ENCODE results near the gene COL17A1.

COL17A1 gene

DNA sequence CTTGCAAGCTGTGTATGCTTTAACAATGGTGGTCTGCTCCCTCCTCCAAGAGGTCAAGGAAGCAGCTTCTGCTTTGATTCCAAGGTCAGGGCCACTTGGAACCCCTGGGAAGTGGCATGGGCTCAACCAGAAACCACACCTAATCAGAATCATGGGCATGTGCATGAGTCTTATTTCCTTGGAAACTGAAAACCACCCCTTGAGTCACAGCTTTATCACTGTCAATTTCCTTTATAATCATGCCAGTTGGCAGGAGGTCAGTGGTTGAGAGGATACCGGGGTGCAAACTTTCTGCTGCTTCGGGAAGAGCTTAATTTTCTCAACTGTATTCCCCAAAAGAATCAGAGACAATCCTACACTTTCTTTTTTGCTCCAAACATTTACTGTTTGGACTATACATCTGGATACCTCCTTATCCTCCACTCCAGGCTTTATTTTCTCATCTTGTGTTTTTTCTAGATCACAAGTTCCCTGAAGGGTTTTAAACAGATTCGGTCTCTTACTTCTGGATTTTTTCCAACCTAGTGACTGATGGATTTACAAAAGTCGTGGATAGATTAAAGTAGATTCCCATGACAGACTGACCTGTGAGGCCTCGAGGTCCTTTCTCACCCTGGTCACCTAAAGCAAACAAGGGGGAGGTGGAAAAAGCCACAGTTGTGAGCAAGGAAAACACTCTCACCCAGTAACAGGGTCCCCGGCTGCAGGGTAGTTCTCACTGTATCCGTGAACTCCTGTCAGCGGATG, 36.0 kb downstream of the COL17A1 start:
- ATAC-seq, result peak; percentile 30

DNA sequence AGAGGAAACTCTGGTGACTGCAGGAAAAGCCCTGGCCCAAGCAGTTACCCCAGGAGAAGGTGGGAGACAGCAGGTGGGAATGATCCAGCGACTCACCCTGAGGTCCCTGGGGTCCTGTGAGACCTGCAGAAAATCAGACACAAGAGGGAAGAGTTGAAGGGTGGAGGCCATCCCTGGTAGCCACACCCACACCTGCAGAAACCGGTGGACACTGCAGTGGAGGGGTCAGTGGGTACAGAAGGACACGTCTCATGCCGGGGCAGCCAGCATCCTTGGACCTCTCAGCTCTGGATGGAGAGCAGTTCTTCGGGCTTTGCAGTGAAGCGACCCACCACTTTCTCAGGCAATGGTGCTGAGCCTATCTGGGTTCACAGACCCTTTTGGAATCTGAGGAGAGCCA, 39.0 kb downstream of the COL17A1 start:
- ATAC-seq, result no peak

More for the DNA sequence above, 36.0 kb downstream of the COL17A1 start:
- Mint-ChIP-seq H3K27ac (no peak overlapping the region), H3K27me3 (no peaks in the 10 kb centered on the region), H3K4me3 (no peak overlapping the region), H3K9me3 (no peaks in the 10 kb centered on the region), H3K4me1 (peaks cover 4% of the 10 kb centered on the region), H3K36me3 (ENCODE audit: low read depth) (no peaks in the 10 kb centered on the region)
- no peak for DNase-seq

DNA sequence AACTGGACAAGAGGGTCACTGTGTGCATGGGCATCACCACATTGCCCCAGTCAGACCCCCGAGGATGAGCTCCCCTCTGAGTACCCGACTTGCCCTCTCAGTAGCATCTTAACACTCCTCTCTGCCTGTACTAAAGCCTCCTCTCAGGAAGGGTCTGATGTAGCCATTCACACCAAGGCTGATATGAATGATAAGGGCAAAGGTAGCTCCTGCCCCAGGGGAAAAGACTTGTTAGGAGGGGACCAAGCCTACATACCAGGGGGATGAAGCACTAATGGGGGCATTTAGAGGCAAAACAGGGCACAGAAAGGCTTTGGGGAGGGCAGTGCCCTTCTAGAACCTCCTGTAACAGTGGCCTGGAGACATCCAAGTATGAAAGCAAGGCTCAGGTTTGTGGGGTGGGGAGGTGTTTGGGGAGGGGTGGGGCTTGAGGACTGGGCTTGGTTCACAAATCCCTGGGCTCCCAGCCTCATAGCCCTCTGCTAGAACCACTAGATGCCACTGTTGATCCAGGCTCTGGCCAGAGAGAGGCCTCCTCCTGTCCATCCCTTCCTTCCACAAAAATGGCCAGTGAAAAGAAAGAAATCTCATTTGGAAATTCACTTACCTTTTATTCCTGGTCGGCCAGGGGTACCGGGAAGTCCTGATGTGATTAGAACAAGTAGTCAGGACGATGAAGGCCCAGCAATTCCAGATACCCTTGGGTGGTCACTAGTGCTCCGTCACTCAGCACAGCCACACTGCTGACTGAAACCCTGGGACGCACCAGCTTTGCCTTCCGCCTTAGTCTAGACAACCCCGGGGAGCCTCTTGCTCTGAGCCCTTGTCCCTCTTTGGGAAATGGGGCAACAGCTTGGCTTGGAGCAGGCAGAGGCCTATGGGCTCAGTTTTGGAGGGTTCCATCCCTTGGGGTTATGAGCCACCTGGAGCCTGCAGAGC, 40.3 kb downstream of the COL17A1 start:
- H3K27me3 Mint-ChIP-seq, result no peaks in the 10 kb centered on the region
- DNase-seq, result peak; percentile 14

More for the DNA sequence above, 39.0 kb downstream of the COL17A1 start:
- Mint-ChIP-seq H3K27ac (no peak overlapping the region), H3K27me3 (no peaks in the 10 kb centered on the region), H3K9me3 (no peaks in the 10 kb centered on the region), H3K36me3 (ENCODE audit: low read depth) (no peaks in the 10 kb centered on the region), H3K4me3 (no peak overlapping the region), H3K4me1 (peaks cover 4% of the 10 kb centered on the region)
- no peak for DNase-seq

DNA sequence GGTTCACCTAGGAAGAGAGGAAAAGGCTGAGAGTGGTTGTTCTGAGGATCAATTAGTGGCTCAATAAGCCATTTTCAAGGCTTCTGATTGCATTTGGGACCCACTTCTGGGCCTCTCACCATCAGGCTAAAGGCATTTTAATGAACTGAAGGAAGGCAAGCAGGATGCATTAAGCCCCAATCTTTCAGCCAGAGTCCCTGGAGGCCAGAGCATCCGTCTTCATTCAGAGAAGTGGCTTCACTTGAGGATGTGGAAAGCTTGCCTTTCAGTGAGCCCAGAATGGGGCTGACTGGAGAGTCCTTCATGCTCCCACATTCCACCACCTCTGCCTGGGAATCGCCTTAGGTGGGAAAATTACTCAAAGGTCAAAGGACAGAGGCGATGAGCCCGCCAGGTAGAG, 41.8 kb downstream of the COL17A1 start:
- Mint-ChIP-seq H3K27me3 (no peaks in the 10 kb centered on the region), H3K4me1 (no peaks in the 10 kb centered on the region), H3K4me3 (no peak overlapping the region), H3K27ac (no peak overlapping the region), H3K36me3 (ENCODE audit: low read depth) (no peaks in the 10 kb centered on the region), H3K9me3 (no peaks in the 10 kb centered on the region)
- no peak for ATAC-seq
- no peak for DNase-seq

More for the DNA sequence above, 40.3 kb downstream of the COL17A1 start:
- Mint-ChIP-seq H3K4me1 (peaks cover 4% of the 10 kb centered on the region), H3K4me3 (no peak overlapping the region), H3K27ac (no peak overlapping the region), H3K9me3 (no peaks in the 10 kb centered on the region), H3K36me3 (ENCODE audit: low read depth) (no peaks in the 10 kb centered on the region)
- no peak for ATAC-seq

DNA sequence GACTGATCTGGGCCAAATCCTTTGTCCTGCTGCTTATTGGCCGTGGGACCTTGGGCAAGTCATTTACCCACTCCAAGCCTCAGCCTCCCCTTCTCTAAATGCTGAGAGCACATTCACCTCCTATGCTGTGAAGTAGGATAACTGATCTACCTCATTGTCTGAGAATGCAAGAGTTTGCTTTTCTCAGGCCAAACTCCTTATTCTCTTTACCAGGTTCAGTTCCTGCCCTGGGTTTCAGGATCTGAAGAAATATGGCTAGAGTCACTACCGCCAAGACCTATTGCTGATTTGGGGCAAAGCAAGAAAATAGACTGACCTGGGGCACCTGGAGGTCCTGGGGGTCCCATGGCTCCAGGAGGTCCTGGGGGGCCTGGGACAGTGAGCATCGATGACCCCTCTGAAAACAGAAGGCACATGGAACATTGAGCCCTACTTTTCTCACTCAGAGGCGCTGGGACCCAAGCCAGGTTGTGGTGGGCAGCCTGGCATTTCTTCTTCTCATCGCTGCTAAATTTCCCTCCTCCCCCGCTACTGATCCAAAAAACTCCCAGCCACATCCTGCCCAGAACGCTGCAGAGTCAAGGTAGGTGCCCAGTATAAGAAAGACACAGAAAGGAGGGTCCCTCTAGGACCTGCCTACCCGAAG, 42.4 kb downstream of the COL17A1 start:
- ATAC-seq (no peak), DNase-seq (no peak)
- Mint-ChIP-seq H3K9me3 (no peaks in the 10 kb centered on the region), H3K4me3 (no peak overlapping the region), H3K27me3 (no peaks in the 10 kb centered on the region), H3K36me3 (ENCODE audit: low read depth) (no peaks in the 10 kb centered on the region), H3K4me1 (no peaks in the 10 kb centered on the region), H3K27ac (no peak overlapping the region)

DNA sequence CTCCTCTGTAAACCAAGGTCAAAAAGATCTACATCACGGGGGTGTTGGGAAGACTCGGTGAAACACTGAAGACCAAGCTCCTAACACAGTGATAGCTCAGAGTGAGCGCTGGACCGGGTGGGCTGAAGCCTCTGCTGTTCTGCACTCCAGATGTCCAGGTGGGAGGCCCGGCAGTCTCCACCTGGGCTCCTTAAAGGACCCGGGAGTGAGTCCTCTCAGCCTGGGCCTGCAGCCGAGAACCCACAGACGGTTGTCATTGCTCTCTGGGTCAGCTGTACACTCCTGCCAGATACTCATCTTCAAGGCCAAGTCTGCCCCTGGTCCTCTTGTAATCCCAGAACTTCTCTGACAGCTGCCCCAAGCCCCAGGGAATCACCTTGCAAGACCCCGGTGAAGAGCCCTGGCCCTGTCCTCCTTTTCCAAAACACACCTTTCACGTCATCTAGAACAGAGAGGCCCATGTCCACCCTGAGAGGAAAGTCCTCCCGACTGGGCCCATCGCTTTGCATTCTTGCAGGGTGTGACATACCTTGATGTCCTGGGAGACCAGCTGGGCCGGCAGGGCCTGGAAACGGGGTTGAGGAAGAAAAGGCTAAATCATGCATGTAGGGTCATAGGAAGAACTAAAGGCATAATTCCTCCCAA, 43.7 kb downstream of the COL17A1 start:
- no peaks in the 10 kb centered on the region for H3K4me1 Mint-ChIP-seq
- H3K9me3 Mint-ChIP-seq, result no peaks in the 10 kb centered on the region
- no peak overlapping the region for H3K27ac Mint-ChIP-seq
- no peak overlapping the region for H3K4me3 Mint-ChIP-seq
- DNase-seq (no peak), ATAC-seq (no peak)
- H3K27me3 Mint-ChIP-seq, result no peaks in the 10 kb centered on the region
- no peaks in the 10 kb centered on the region for H3K36me3 Mint-ChIP-seq (ENCODE audit: low read depth)

DNA sequence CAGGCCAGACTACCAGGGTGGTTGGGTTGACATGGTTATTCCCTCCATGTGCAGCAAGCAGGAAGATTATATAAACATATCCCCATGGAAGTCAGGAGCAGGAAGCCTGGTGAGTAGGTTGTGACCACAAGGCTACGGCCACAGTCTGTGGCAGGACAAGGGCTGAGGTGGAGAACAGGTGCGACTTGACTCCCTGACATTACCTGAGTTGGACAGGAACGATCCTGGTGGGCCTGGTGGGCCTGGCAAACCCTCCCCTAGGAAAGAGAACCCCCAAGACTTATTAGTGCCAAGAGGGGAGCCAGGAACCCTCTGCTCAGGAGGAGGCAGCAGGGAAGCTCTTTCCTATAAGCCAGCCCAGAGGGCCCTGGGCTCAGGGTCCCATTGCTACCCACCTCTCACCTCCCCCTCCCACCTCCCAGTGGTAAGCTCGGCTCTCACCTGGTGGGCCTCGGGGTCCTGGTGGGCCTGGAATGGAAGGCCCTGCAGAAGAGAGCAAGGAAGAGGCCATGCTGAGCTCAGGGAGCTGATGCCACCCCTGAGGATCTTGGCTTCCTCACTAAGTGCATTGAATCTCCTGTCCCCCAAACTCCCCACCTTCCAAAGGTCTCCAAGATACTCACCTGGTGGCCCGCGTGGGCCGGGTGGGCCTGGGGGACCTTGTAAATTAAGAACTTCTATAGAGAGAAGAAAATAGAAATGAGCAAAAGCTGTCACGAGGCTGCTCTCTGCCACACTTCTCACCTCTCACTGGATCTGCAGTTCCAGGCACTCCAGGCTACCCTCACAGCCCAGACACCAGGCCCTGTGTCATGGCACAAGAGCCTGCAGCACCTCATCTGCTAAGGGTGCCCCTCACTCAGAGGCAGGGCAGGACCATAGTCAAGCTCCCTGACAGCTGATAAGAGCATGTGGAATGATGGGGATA, 44.6 kb downstream of the COL17A1 start:
- Mint-ChIP-seq H3K9me3 (no peaks in the 10 kb centered on the region), H3K4me3 (no peak overlapping the region), H3K4me1 (no peaks in the 10 kb centered on the region), H3K27ac (no peak overlapping the region), H3K27me3 (no peaks in the 10 kb centered on the region), H3K36me3 (ENCODE audit: low read depth) (no peaks in the 10 kb centered on the region)
- DNase-seq, result no peak
- ATAC-seq, result no peak

DNA sequence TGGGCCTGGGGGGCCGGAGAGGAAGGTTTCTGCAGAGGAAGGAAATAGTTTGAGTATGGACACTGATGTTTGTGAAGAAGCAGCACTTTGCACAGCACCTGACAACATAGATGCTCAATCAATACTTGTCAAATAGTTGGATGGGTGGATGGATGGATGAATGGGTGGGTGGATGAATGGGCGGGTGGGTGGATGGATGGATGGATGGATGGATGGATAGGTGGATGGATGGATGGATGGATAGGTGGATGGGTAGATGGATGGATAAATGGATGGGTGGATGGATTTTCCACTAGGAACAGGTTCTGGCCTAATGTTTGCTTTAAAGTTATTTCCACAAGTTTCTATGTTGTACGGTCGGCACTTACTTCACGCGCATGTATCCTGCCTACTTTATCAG, 45.3 kb downstream of the COL17A1 start:
- DNase-seq (no peak), ATAC-seq (no peak)
- Mint-ChIP-seq H3K9me3 (no peaks in the 10 kb centered on the region), H3K4me3 (no peak overlapping the region), H3K36me3 (ENCODE audit: low read depth) (no peaks in the 10 kb centered on the region), H3K27me3 (no peaks in the 10 kb centered on the region), H3K4me1 (no peaks in the 10 kb centered on the region), H3K27ac (no peak overlapping the region)

DNA sequence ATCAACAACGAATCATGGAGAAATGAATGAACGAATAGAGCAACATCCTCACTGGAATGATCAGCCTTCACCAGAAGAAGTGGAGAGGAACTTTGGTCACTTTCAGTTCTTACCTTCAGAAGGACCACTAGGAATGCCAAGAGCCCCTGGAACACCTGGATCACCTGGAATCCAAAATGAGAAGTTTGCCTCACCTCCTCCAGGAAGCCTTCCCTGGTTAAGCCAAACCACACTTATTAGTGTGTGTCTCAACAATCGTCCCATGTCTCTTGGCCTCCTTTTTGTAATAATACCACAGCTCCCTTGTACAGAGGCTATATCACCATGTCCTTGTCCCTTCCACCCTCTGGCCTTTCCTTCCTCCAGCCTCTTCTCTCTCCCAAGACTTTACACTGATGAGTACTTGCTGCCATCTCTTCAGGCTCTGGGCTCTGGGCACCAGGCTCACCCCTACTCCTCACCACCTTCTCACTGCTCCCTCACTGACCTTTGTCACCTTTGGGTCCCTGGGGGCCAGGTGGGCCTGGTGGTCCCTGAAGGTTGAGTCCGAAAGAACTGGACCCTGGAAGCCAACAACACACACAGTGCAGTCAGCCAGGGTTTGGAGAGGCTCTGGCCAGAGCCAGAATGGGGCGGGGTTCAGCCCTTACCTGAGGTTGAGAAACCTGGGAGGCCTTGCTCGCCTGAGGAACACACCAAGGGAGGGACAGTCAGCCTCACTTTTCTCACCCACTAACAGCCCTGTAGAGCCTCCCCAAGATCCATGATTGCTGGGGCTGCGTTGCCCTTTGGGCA, 46.5 kb downstream of the COL17A1 start:
- Mint-ChIP-seq H3K9me3 (no peaks in the 10 kb centered on the region), H3K27ac (no peak overlapping the region), H3K4me1 (no peaks in the 10 kb centered on the region), H3K36me3 (ENCODE audit: low read depth) (no peaks in the 10 kb centered on the region), H3K4me3 (no peak overlapping the region), H3K27me3 (no peaks in the 10 kb centered on the region)
- ATAC-seq (no peak), DNase-seq (no peak)

DNA sequence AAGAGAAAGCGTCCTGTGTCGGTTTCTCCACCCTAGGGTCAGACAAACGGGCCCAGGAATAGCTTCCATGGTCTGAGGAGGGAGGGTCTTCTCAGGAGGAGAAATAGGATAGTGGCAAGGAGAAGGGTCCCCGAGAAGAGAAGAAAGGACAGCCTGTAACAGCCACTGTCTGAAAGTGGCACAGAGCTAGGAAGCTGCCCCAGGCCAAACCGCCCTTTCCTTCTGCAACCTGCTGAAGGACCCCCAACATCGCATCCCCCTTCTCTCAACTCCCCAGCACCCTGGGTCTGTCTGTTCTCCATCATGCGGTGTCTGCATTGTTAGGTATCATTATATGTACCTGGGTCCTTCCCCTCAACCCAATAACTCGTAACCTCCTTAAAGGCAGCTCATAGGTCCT, 47.1 kb downstream of the COL17A1 start:
- no peaks in the 10 kb centered on the region for H3K4me1 Mint-ChIP-seq
- ATAC-seq (no peak), DNase-seq (no peak)
- no peaks in the 10 kb centered on the region for H3K36me3 Mint-ChIP-seq (ENCODE audit: low read depth)
- no peak overlapping the region for H3K27ac Mint-ChIP-seq
- H3K4me3 Mint-ChIP-seq, result no peak overlapping the region
- H3K9me3 Mint-ChIP-seq, result no peaks in the 10 kb centered on the region
- no peaks in the 10 kb centered on the region for H3K27me3 Mint-ChIP-seq

DNA sequence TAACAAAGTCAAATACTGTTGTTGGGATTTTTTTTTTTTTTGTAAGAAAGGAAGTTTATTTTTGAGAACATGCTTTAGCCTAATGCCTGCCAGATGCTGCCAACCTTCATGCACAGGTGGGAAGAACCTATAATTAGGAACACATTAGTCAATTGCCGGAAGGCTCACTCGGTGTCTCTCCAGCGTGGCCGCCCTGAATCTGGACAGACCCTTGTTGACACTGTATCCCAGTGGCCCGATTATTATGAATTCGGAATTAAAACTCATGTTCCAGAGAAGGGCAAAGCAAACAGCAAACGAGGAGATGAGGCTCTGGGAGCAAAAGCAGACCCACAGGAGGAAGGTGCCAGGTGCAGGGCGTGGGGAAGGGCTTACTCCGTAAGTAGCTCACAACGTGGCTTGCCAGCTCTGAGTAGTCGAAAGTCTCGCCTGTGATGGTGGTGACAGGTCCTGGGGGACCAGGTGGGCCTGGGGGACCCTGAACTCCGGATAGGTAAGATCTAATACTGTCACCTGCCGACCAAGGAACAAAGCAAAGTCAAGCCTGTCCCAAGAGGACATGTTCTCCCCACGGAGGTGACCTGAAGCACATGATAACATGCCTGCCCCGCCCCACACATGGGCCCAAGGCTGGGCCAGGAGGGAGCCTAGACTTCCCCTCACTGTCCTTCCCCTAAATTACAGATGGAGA, 48.3 kb downstream of the COL17A1 start:
- no peak for ATAC-seq
- Mint-ChIP-seq H3K36me3 (ENCODE audit: low read depth) (peaks cover under 1% of the 10 kb centered on the region), H3K27me3 (no peaks in the 10 kb centered on the region), H3K4me3 (no peak overlapping the region), H3K27ac (no peak overlapping the region), H3K9me3 (no peaks in the 10 kb centered on the region), H3K4me1 (no peaks in the 10 kb centered on the region)
- DNase-seq, result no peak

DNA sequence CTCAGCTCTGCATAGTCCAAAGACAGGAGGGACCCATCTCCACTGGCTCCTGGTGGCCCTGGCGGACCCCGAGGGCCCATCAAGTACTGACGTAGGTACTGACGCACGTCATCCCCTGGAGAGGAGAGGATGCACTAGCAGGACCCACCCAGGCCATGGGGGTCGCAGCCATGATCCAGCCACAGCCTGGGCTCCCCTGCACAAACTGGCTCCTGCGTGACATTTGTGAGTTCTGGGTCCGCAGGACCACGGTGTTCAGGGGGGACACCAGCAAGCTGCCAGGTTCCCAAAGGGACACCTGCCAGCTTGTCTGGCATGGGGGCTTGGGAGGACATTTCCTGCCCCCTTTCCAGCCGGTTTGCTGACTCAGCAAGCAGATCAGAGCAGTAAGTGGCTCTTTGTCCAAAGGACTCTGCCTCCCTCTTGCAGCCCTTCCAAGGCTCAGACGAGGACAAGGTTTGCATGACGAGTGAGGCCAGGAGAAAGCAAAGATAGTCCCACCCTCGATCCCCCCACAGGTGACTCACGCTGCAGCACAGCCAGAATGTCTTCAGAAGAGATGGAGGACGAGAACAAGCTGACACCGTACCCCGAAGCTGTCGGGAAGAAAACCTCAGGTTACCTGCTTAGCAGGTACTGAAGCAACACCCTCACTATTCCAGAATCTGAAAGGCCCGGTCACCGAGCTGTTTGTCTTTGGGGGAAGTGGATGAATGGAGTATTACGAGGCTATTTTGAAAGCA, 49.0 kb downstream of the COL17A1 start:
- no peak overlapping the region for H3K27ac Mint-ChIP-seq
- no peak overlapping the region for H3K4me3 Mint-ChIP-seq
- DNase-seq (no peak), ATAC-seq (no peak)
- peaks cover 4% of the 10 kb centered on the region for H3K36me3 Mint-ChIP-seq (ENCODE audit: low read depth)
- no peaks in the 10 kb centered on the region for H3K4me1 Mint-ChIP-seq
- H3K27me3 Mint-ChIP-seq, result no peaks in the 10 kb centered on the region
- no peaks in the 10 kb centered on the region for H3K9me3 Mint-ChIP-seq

Data from activated naive CD8-positive, alpha-beta T cell treated with anti-CD3 and anti-CD28 coated beads, Interleukin-2, amount 50 U/mL, for 24 hours (primary cell).